ENCODE data around the gene GPX4. TPM values are rescaled to one million over a fixed set of nuclear protein-coding genes. Genes with fewer than 3 reads are reported as not detected.

GPX4 gene
- total RNA-seq, 8 experiments from 2014 or later, result 331 to 509 (median 399) TPM

- H3K4me3 ChIP-seq, result no peak overlapping the region
- peaks cover 0 to 10% of the 10 kb centered on the region in 2 donors for H3K4me1 ChIP-seq (replicated peaks in 1 of 2)
- WGBS, 10 experiments, result 60 to 100% methylated on average over 1 to 3 of the region's 29 CpGs; no CpG with 5 or more reads in 8 of the 10 experiments
- ATAC-seq (replicated peaks in 6 of 8), result peak in 3 of 8 experiments; percentile 11 to 35 (median 32)
- no peak overlapping the region for H3K27ac ChIP-seq
- in situ Hi-C loops (cut with MboI; ENCODE audit: low pct_unique_long_range_greater_than_20kb in 2 of 9, low sequenced_read_pairs in 9 of 9, unreplicated experiment in 9 of 9), result no loop called here
These were observed 51.8 kb downstream of the GPX4 start for GRCh38 chr19:1155352-1156304.

Other genes starting within 250 kb of the GPX4 start
- 10 to 100 TPM in 1 of 8 experiments, 1 to 10 TPM in 4, under 1 TPM in 3; 0.83 to 72.1 (median 1.6) TPM for gene CFD, start 244.3 kb upstream of the GPX4 start, total RNA-seq
- gene MED16, start 210.8 kb upstream of the GPX4 start, total RNA-seq, result 10 to 100 TPM; 15.0 to 44.1 (median 26.1) TPM
- gene RNU6-9, start 210.5 kb upstream of the GPX4 start, total RNA-seq, result under 1 TPM in 1 of 8 experiments, not detected in 7; under 0.01 TPM
- 10 to 100 TPM; 25.7 to 35.6 (median 30.1) TPM for gene R3HDM4, start 190.8 kb upstream of the GPX4 start, total RNA-seq
- gene KISS1R, start 186.7 kb upstream of the GPX4 start, total RNA-seq, result 1 to 10 TPM in 2 of 8 experiments, under 1 TPM in 5, not detected in 1; 0.24 to 2.1 (median 0.64) TPM
- gene ARID3A, start 178.0 kb upstream of the GPX4 start, total RNA-seq, result 10 to 100 TPM in 4 of 8 experiments, 1 to 10 TPM in 4; 5.8 to 22.6 (median 10.3) TPM
- 10 to 100 TPM; 23.8 to 64.7 (median 36.2) TPM for gene WDR18, start 119.6 kb upstream of the GPX4 start, total RNA-seq
- gene GRIN3B, start 103.6 kb upstream of the GPX4 start, total RNA-seq, result 1 to 10 TPM in 1 of 8 experiments, under 1 TPM in 6, not detected in 1; 0.08 to 1.1 (median 0.28) TPM
- 100 to 1,000 TPM in 2 of 8 experiments, 10 to 100 TPM in 6; 59.4 to 125 (median 87.8) TPM for gene TMEM259, start 82.9 kb upstream of the GPX4 start, total RNA-seq
- under 1 TPM in 1 of 8 experiments, not detected in 7; under 0.01 TPM for gene RNU6-2, start 82.5 kb upstream of the GPX4 start, total RNA-seq
- 100 to 1,000 TPM in 2 of 8 experiments, 10 to 100 TPM in 6; 24.9 to 141 (median 63.0) TPM for gene CNN2, start 77.4 kb upstream of the GPX4 start, total RNA-seq
- gene ABCA7, start 63.9 kb upstream of the GPX4 start, total RNA-seq, result 10 to 100 TPM in 4 of 8 experiments, 1 to 10 TPM in 4; 6.5 to 35.6 (median 9.1) TPM
- 10 to 100 TPM in 1 of 8 experiments, 1 to 10 TPM in 7; 2.8 to 13.1 (median 5.7) TPM for gene ARHGAP45, start 36.8 kb upstream of the GPX4 start, total RNA-seq
- gene POLR2E, start 8.6 kb upstream of the GPX4 start, total RNA-seq, result 100 to 1,000 TPM in 4 of 8 experiments, 10 to 100 TPM in 4; 73.0 to 233 (median 103) TPM
- 10 to 100 TPM in 6 of 8 experiments, 1 to 10 TPM in 2; 5.6 to 54.9 (median 22.5) TPM for gene SBNO2, start 70.3 kb downstream of the GPX4 start, total RNA-seq
- 10 to 100 TPM; 30.1 to 61.1 (median 36.6) TPM for gene STK11, start 101.8 kb downstream of the GPX4 start, total RNA-seq
- gene CBARP, start 134.0 kb downstream of the GPX4 start, total RNA-seq, result 10 to 100 TPM in 3 of 8 experiments, 1 to 10 TPM in 5; 1.2 to 18.0 (median 8.5) TPM
- gene ATP5F1D, start 137.8 kb downstream of the GPX4 start, total RNA-seq, result 100 to 1,000 TPM in 3 of 8 experiments, 10 to 100 TPM in 5; 72.1 to 359 (median 83.5) TPM
- 10 to 100 TPM; 15.0 to 78.9 (median 35.1) TPM for gene MIDN, start 144.6 kb downstream of the GPX4 start, total RNA-seq
- 1,000 to 10,000 TPM in 2 of 8 experiments, 100 to 1,000 TPM in 6; 354 to 1,038 (median 830) TPM for gene CIRBP, start 165.3 kb downstream of the GPX4 start, total RNA-seq
- gene FAM174C, start 171.5 kb downstream of the GPX4 start, total RNA-seq, result 10 to 100 TPM; 14.2 to 88.9 (median 25.3) TPM
- gene EFNA2, start 181.9 kb downstream of the GPX4 start, total RNA-seq, result 1 to 10 TPM in 5 of 8 experiments, not detected in 3; 2.4 to 9.2 (median 4.5) TPM